ENCODE results near the gene NRG3. TPM values are rescaled to one million over a fixed set of nuclear protein-coding genes. Genes with fewer than 3 reads are reported as not detected.

The NRG3 gene
- total and polyA plus RNA-seq, 2 of the 8 experiments (the other 6 are each of a cell fraction or from before 2014, with no cell fraction given): 4.2 to 5.0 TPM

DNA sequence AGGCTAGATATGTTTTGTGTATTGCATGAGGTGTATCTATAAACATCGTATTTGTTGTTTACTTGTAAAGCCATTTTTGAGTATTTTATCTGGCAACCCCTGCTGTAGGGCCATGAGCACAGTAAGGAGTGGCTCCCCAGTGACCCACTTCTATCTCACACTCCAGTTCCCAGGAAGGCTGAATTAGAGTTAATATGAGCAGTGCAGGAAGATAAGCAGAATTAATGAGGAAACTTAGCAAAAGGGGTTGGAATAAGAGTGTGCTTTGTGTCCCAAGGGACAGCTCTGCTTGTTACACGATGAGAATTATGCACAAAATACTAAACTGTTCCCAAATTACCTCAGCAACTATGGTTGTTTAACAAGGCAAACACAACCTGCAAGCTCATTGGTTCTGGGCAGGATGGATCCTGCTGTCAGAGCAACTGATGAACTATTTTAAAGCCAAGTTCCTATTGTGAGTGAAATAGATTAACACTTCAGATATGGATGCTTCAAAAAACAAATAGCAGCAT, 1005.8 kb downstream of the NRG3 start:
- POLR2A ChIA-PET (ENCODE audit: partially characterized antibody): no interaction called here
- 82% methylated on average over 2 of the region's 2 CpGs; no CpG with 5 or more reads in 1 of the 2 experiments for WGBS, 2 experiments (ENCODE audit: extremely low coverage in 1 of 2, insufficient coverage in 1 of 2, insufficient read length in 1 of 2, insufficient replicate concordance in 2 of 2, low coverage in 1 of 2, low lambda C conversion rate in 2 of 2, missing lambda C conversion rate in 1 of 2)

More for the DNA sequence above, 1005.8 kb downstream of the NRG3 start:
- Histone ChIP-seq H3K4me3 (ENCODE audit: extremely low read depth in 1 of 4, insufficient read depth in 2 of 4, low read depth in 3 of 4, low read length in 4 of 4) (no peak overlapping the region), H3K18ac (ENCODE audit: extremely low read depth, low read length) (no peak overlapping the region), H4K91ac (replicated peaks; ENCODE audit: insufficient read length, low read length) (no peak overlapping the region), H2BK15ac (ENCODE audit: low read length) (no peak overlapping the region), H3K36me3 (ENCODE audit: control insufficient read depth in 2 of 4, insufficient read depth in 4 of 4, low read length in 3 of 4) (no peaks in the 10 kb centered on the region), H4K20me1 (replicated peaks in 1 of 2; ENCODE audit: control insufficient read depth in 1 of 2, insufficient read depth in 2 of 2, low read length in 2 of 2) (no peaks in the 10 kb centered on the region), H3K4me2 (ENCODE audit: insufficient read depth in 1 of 2, low read depth in 2 of 2, low read length in 2 of 2) (no peak overlapping the region), H2BK12ac (ENCODE audit: low read depth, low read length) (no peak overlapping the region), H3K14ac (ENCODE audit: insufficient read length) (no peak overlapping the region), H3K56ac (replicated peaks; ENCODE audit: insufficient read length, low read depth, low read length) (no peak overlapping the region), H3K27me3 (replicated peaks in 1 of 4; ENCODE audit: control insufficient read depth in 3 of 4, extremely low read depth in 1 of 4, insufficient read depth in 3 of 4, low read length in 3 of 4) (no peaks in the 10 kb centered on the region), H2AFZ (ENCODE audit: low read length) (peak overlapping the region; percentile 42; the same call in 1 of the 2 replicates), H4K5ac (ENCODE audit: insufficient read length, low read depth, low read length) (no peak overlapping the region), H2BK20ac (ENCODE audit: low read length) (no peak overlapping the region), H2BK120ac (replicated peaks; ENCODE audit: low read depth, low read length) (no peak overlapping the region), H3K9me3 (ENCODE audit: insufficient read depth in 2 of 2, low read depth in 1 of 2, low read length in 1 of 2) (no peaks in the 10 kb centered on the region), H3K23me2 (ENCODE audit: low read depth, low read length) (no peaks in the 10 kb centered on the region), H3K79me1 (ENCODE audit: low read depth, low read length) (no peaks in the 10 kb centered on the region), H2BK5ac (ENCODE audit: low read depth, low read length) (no peak overlapping the region), H3K9ac (replicated peaks in 1 of 4; ENCODE audit: extremely low read depth in 1 of 4, low read depth in 3 of 4, low read length in 3 of 4) (no peak overlapping the region), H3K23ac (ENCODE audit: insufficient read length) (no peak overlapping the region), H3K4me1 (replicated peaks in 1 of 4; ENCODE audit: control insufficient read depth in 3 of 4, insufficient read depth in 4 of 4, low read length in 3 of 4) (no peaks in the 10 kb centered on the region), H3K27ac (ENCODE audit: low read depth, low read length) (no peak overlapping the region), H3K79me2 (ENCODE audit: control insufficient read depth in 1 of 2, insufficient read depth in 2 of 2, low read length in 2 of 2) (no peaks in the 10 kb centered on the region), H3K4ac (replicated peaks; ENCODE audit: insufficient read length, low read depth, low read length) (no peak overlapping the region), H4K8ac (ENCODE audit: extremely low read depth, insufficient read depth, low read length) (no peak overlapping the region), H2AK5ac (ENCODE audit: low read depth, low read length) (no peak overlapping the region)
- no peak for DNase-seq (ENCODE audit: low read depth in 1 of 2, low spot score in 2 of 2)
- no peak for FAIRE-seq
- CTCF ChIA-PET (ENCODE audit: partially characterized antibody): interaction anchor here (1.2 kb wide), 1 partner anchor 69 kb away, joined by 4 read pairs; no protein-coding TSS in a partner anchor
- TF ChIP-seq RXRA (IDR thresholded peaks at IDR 0.05; ENCODE audit: insufficient read depth, low read depth, low read length) (no peak), KDM4A (IDR thresholded peaks at IDR 0.05; ENCODE audit: low read depth, low read length, severe bottlenecking) (no peak), EGR1 (IDR thresholded peaks at IDR 0.05; ENCODE audit: borderline replicate concordance, low read depth, low read length) (no peak)
